Right ventricle myocardium inferior (tissue), 1 donor: ENCODE results near the gene ZFPM1. TPM values are rescaled to one million over a fixed set of nuclear protein-coding genes. Genes with fewer than 3 reads are reported as not detected.

Source experiments
- ATAC-seq: fragments of 200-7000 bp; cut with Tn5 transposase; one replicate; pipeline ENCODE4 v1.9.1; 2020; ENCODE audit warnings: mild to moderate bottlenecking, moderate library complexity
- DNase-seq: peaks from one replicate; pipeline ENCODE4 v3.0.0; 2021; ENCODE audit errors: missing footprints
- intact Hi-C: fragments of 100-400 bp; cut with DNase I; formaldehyde crosslinking; loops from one replicate; pipeline ENCODE4 v1.11.0; 2022
- total RNA-seq: library from RNA; stranded (reverse); fragmentation: NEBNext Ultra II Directional; extraction: Animal tissue kit (Norgen Biotek cat#: 25700); gene quantifications from one replicate; pipeline ENCODE4 v1.2.1, GENCODE V29; 2021
- donor health status: DM: no; HTN: yes; CAD: no; lungs with severe emphysema.

The ZFPM1 gene
- total RNA-seq, 1 donor from 2014 or later, result 4.1 TPM

- DNase-seq, result no peak
- intact Hi-C loops, result no loop called here
- no peak for ATAC-seq
These were observed 33.5 kb downstream of the ZFPM1 start for GRCh38 chr16:88486398-88487123.

- DNase-seq (no peak), ATAC-seq (no peak)
- intact Hi-C loops, result no loop called here
These were observed 34.0 kb downstream of the ZFPM1 start for GRCh38 chr16:88487124-88487432.

GRCh38 chr16:88487920-88488851 lies 35.1 kb downstream of the ZFPM1 start:
- intact Hi-C loops, result no loop called here
- no peak for DNase-seq
- no peak for ATAC-seq

GRCh38 chr16:88489163-88489741 lies 36.2 kb downstream of the ZFPM1 start:
- intact Hi-C loops, result no loop called here
- DNase-seq (no peak), ATAC-seq (no peak)

- ATAC-seq (no peak), DNase-seq (no peak)
- intact Hi-C loops, result no loop called here
These were observed 38.0 kb downstream of the ZFPM1 start for GRCh38 chr16:88491001-88491559.

GRCh38 chr16:88491560-88492310 lies 38.7 kb downstream of the ZFPM1 start:
- ATAC-seq (no peak), DNase-seq (no peak)
- intact Hi-C loops, result no loop called here

GRCh38 chr16:88493879-88494278 lies 40.8 kb downstream of the ZFPM1 start:
- intact Hi-C loops, result no loop called here
- no peak for DNase-seq
- no peak for ATAC-seq

- no peak for ATAC-seq
- intact Hi-C loops, result no loop called here
- DNase-seq, result no peak
These were observed 41.5 kb downstream of the ZFPM1 start for GRCh38 chr16:88494335-88495154.

GRCh38 chr16:88495268-88495772 lies 42.2 kb downstream of the ZFPM1 start:
- ATAC-seq, result no peak
- intact Hi-C loops, result no loop called here
- DNase-seq, result no peak

- intact Hi-C loops, result no loop called here
- DNase-seq (no peak), ATAC-seq (no peak)
These were observed 44.7 kb downstream of the ZFPM1 start for GRCh38 chr16:88497561-88498462.

GRCh38 chr16:88498576-88499208 lies 45.6 kb downstream of the ZFPM1 start:
- intact Hi-C loops, result no loop called here
- ATAC-seq, result no peak

GRCh38 chr16:88499292-88499691 lies 46.2 kb downstream of the ZFPM1 start:
- intact Hi-C loops, result no loop called here
- DNase-seq, result no peak
- ATAC-seq, result peak; percentile 3

More at GRCh38 chr16:88498576-88499208, 45.6 kb downstream of the ZFPM1 start:
- DNase-seq, result no peak

GRCh38 chr16:88499836-88500251 lies 46.8 kb downstream of the ZFPM1 start:
- ATAC-seq (peak; percentile 17), DNase-seq (no peak)
- intact Hi-C loops, result no loop called here

- DNase-seq (no peak), ATAC-seq (peak; percentile 70)
- intact Hi-C loops, result no loop called here
These were observed 47.2 kb downstream of the ZFPM1 start for GRCh38 chr16:88500255-88500661.

- ATAC-seq (no peak), DNase-seq (no peak)
- intact Hi-C loops, result no loop called here
These were observed 49.3 kb downstream of the ZFPM1 start for GRCh38 chr16:88502371-88502770.

- ATAC-seq (no peak), DNase-seq (no peak)
- intact Hi-C loops, result no loop called here
These were observed 49.7 kb downstream of the ZFPM1 start for GRCh38 chr16:88502776-88503280.
